Gastrocnemius medialis (tissue), 4 donors: ENCODE data around the gene ADIRF. TPM values are rescaled to one million over a fixed set of nuclear protein-coding genes. Genes with fewer than 3 reads are reported as not detected.

Source experiments
- total RNA-seq, 4 donors: library from RNA; depleted of rRNA; stranded (reverse); fragments of >200 nt; gene quantifications; one replicate each; pipeline versions ENCODE4 v1.1.0 to v1.2.3, GENCODE V29; 2016

The ADIRF gene
- total RNA-seq, 4 donors from 2014 or later: 20.1 to 51.2 (median 31.0) TPM

Other genes starting within 250 kb of the ADIRF start
- 10 to 100 TPM; 16.4 to 22.7 (median 18.0) TPM for gene BMPR1A, start 211.9 kb upstream of the ADIRF start, total RNA-seq
- 10 to 100 TPM; 14.6 to 34.8 (median 25.8) TPM for gene MMRN2, start 10.9 kb upstream of the ADIRF start, total RNA-seq
- 1 to 10 TPM; 2.0 to 9.9 (median 3.0) TPM for gene SNCG, start 9.9 kb upstream of the ADIRF start, total RNA-seq
- gene FAM25A, start 51.8 kb downstream of the ADIRF start, total RNA-seq: not detected
- 10 to 100 TPM; 69.2 to 80.1 (median 77.2) TPM for gene GLUD1, start 126.4 kb downstream of the ADIRF start, total RNA-seq
- 10 to 100 TPM in 3 of 4 donors, 1 to 10 TPM in 1; 7.2 to 15.2 (median 12.3) TPM for gene SHLD2, start 126.7 kb downstream of the ADIRF start, total RNA-seq